SK-N-MC (cell line): ENCODE data around the gene NLRC3.

Experiments used
- EZH2 ChIP-seq: fragments of 200-600 bp; sonication (generic); IDR thresholded peaks from one replicate; pipeline ENCODE4 v1.6.1; 2017; ENCODE audit warnings: antibody characterized with exemption
- FOXP2 ChIP-seq: optimal IDR thresholded peaks from 2 replicates; pipeline ENCODE3; 2011; ENCODE audit warnings: mild to moderate bottlenecking, moderate library complexity; ENCODE audit not compliant: insufficient read depth; ENCODE audit errors: extremely low read length, control extremely low read depth
- POLR2AphosphoS5 ChIP-seq: IDR thresholded peaks from 2 replicates; pipeline ENCODE4 v1.6.1; 2012; ENCODE audit warnings: mild to moderate bottlenecking, low read depth, low read length, borderline replicate concordance

DNA sequence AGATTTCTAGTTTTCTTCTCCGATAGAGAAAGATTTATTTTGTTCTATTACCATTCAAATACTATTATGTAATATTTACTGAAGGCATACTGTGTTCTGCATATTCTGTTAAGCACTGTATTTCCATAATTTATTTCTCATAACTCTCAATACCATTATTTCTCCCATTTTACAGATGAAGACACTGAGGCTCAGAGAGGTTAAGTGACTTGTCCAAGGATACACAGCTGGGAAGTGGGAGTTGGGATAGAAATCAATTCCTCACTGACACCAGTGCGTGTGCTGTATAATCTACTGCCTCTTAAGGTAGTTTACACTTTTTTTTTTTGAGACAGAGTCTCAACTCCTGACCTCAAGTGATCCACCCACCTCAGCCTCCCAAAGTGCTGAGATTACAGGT lies 7.4 kb downstream of the NLRC3 start:
- no peak for TF ChIP-seq POLR2AphosphoS5
- TF ChIP-seq EZH2 = no peak
- TF ChIP-seq FOXP2 = no peak
